Measurements from ENCODE around the gene GATD1. TPM values are rescaled to one million over a fixed set of nuclear protein-coding genes. Genes with fewer than 3 reads are reported as not detected.

The GATD1 gene
- total RNA-seq, 1 donor from 2014 or later, result 63.3 TPM

- ChIA-PET POLR2A (interaction anchor here (1.0 kb wide), 1 partner anchor 20 kb away, joined by 3 read pairs; the partner anchor contains the start of gene RPLP2), CTCF (no interaction called here)
- Mint-ChIP-seq H3K4me1 (peaks cover 5% of the 10 kb centered on the region), H3K27me3 (peaks cover 2% of the 10 kb centered on the region), H3K9me3 (no peaks in the 10 kb centered on the region), H3K4me3 (peak overlapping the region; percentile 35), H3K27ac (no peak overlapping the region), H3K36me3 (ENCODE audit: low read depth) (peaks cover 18% of the 10 kb centered on the region)
- ATAC-seq (ENCODE audit: low read depth) (no peak), DNase-seq (no peak)
- TF ChIP-seq CTCF (IDR thresholded peaks at IDR 0.05), result no peak
- intact Hi-C loops (cut with micrococcal nuclease), result no loop called here
Observed at GRCh38 chr11:788953-789940, 12.0 kb upstream of the GATD1 start.

DNA sequence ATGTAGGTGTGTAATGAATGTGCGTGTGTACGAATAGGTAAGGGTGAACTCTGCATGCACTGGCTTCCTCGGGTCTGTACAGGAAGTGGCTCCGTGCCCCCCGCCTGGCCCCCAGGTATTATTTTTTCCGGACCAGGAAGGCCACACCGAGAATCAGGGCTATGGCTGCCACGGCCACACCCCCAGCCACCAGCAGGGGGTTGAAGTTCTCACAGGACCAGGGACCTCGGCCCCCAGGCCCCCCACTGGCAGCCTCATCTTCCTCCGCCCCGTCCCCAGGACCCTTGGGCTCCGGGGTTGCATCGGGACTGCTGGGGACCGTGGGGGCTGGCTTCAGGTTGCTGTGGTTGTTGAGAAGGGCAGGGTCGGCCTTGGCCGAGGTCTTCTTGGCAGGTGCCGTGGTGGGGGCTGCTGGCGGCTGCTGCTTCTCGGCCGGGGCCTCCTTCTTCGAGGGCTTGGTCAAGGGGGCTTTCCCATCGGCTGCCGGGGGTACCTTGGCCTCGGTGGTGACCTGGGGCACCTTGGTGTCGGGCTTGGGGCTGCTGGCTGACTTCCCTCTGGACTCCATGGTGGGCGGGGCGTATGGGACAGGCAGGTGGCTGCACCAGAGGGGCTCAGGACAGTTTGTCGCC lies 10.8 kb upstream of the GATD1 start:
- Mint-ChIP-seq H3K36me3 (ENCODE audit: low read depth) (peaks cover 12% of the 10 kb centered on the region), H3K9me3 (no peaks in the 10 kb centered on the region), H3K27ac (no peak overlapping the region), H3K4me3 (no peak overlapping the region), H3K4me1 (peaks cover 5% of the 10 kb centered on the region), H3K27me3 (peaks cover 2% of the 10 kb centered on the region)
- no peak for TF ChIP-seq CTCF (IDR thresholded peaks at IDR 0.05)
- ATAC-seq (ENCODE audit: low read depth) (no peak), DNase-seq (no peak)
- intact Hi-C loops (cut with micrococcal nuclease), result no loop called here
- ChIA-PET POLR2A (no interaction called here), CTCF (no interaction called here)

GRCh38 chr11:787084-787675 lies 9.9 kb upstream of the GATD1 start:
- Mint-ChIP-seq H3K27ac (no peak overlapping the region), H3K4me3 (no peak overlapping the region), H3K4me1 (peaks cover 5% of the 10 kb centered on the region), H3K9me3 (no peaks in the 10 kb centered on the region), H3K27me3 (peaks cover 2% of the 10 kb centered on the region), H3K36me3 (ENCODE audit: low read depth) (peaks cover 9% of the 10 kb centered on the region)
- intact Hi-C loops (cut with micrococcal nuclease), result no loop called here
- no peak for ATAC-seq (ENCODE audit: low read depth)
- CTCF ChIA-PET, result no interaction called here
- POLR2A ChIA-PET, result no interaction called here
- TF ChIP-seq CTCF (IDR thresholded peaks at IDR 0.05), result no peak
- no peak for DNase-seq

DNA sequence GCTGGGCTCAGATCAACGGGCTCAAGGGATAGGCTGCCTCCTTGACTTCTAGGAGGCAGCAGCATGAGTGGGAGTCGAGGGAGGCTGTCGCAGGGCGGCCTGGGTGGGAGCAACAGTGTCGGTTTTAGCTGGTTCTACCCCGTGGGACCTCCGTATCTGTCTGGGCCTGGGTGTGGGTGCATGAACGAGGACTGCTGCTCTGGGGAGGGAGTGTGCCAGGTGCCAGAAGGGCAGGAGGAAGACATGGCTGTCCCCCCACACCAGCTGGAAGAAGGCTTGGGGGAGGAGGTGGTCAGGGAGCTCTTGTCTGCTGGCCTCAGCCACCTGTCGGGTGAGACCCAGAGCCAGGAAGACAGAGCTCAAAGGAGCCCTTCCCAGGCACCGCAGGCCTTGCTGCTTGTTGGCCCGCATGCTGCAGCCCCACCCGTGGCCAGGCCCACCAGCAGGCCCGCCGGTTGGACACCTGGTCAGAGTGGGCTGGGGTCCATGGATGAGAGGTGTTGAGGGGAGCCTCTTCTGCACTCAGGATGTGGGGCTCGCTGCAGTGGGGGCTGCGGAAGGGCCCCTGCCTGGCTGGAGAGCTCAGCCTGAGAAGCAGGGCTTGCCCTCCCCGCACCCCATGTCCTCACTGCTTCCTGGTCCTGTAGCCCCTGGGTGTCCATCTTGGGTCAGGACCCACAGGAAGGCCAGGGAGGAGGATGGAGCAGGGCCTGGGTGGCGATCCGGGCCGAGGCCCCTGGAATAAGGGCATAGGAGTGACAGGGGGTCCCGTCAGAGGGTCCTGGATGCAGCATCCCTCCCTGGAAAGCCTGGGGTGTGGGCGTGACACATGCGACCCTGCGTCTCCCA lies 9.2 kb upstream of the GATD1 start:
- ATAC-seq (ENCODE audit: low read depth) (no peak), DNase-seq (no peak)
- TF ChIP-seq CTCF (IDR thresholded peaks at IDR 0.05), result no peak
- Mint-ChIP-seq H3K4me3 (no peak overlapping the region), H3K36me3 (ENCODE audit: low read depth) (peaks cover 6% of the 10 kb centered on the region), H3K9me3 (no peaks in the 10 kb centered on the region), H3K4me1 (peaks cover 5% of the 10 kb centered on the region), H3K27ac (no peak overlapping the region), H3K27me3 (peaks cover 2% of the 10 kb centered on the region)
- CTCF ChIA-PET, result no interaction called here
- intact Hi-C loops (cut with micrococcal nuclease), result no loop called here
- POLR2A ChIA-PET, result no interaction called here

Data from activated B cell treated with CpG ODN at 0.5 μM for 24 hours (primary cell).